Stomach (tissue), 4 donors: ENCODE results near the gene TSHZ2.

Experiments
- CTCF ChIP-seq, 7 experiments: fragments of 450-650 bp in 4 of 7; fragments of 200-600 bp in 3 of 7; sonication (generic) in 3 of 7; IDR thresholded peaks; one replicate each; pipeline ENCODE4 v1.5.1; 2016 to 2019; ENCODE audit warnings: antibody characterized with exemption in 7 of 7, control low read depth in 2 of 7, mild to moderate bottlenecking in 1 of 7
- EP300 ChIP-seq: sonication (generic); formaldehyde crosslinking; IDR thresholded peaks from one replicate; pipeline ENCODE4 v1.6.1; 2017; ENCODE audit warnings: antibody characterized with exemption
- POLR2A ChIP-seq, 4 donors: fragments of 450-650 bp; IDR thresholded peaks; one replicate each; pipeline ENCODE4 v1.6.1; 2016; ENCODE audit warnings: antibody characterized with exemption in 4 of 4, control low read depth in 2 of 4, mild to moderate bottlenecking in 1 of 4, moderate library complexity in 1 of 4
- POLR2AphosphoS5 ChIP-seq, 3 donors: sonication (generic); formaldehyde crosslinking; IDR thresholded peaks; one replicate each; pipeline ENCODE4 v1.6.1; 2016; ENCODE audit warnings: antibody characterized with exemption in 3 of 3

DNA sequence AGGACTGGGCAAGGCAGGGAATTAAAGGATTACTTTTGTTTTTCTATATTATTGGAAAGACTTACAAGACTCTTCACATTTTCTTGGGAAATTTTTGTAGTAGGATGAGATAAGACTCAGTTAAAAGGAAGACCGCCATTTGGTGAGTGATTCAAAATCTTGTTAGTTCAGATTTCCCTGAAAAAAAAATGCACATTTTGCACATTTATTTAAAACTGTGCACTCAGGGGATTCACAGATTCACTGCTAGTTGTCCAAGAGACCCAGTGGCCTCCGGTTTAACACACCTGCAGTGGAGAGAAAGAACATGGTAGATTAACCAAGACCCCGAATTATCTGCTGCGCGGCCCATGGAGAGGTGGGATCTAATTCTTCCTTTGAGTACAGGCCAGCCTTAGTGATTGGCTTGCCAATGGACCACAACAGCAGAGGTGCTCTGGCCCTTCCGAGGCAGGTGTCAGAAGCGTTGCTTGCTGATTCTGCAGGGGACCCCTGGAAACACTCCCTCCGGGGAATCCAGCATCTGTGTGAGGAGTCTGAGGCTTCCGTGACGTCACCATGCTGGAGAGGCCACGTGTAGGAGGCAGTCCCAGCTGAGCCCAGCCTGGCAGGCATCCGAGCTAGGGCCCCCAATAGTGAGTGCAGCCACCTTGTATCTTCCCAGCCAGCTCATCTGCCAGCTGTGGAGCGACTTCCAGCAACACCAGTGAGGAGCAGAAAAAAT lies 552.6 kb downstream of the TSHZ2 start:
- TF ChIP-seq CTCF (IDR thresholded peaks at IDR 0.05) (no peak), POLR2AphosphoS5 (IDR thresholded peaks at IDR 0.05) (no peak), POLR2A (IDR thresholded peaks at IDR 0.05) (no peak), EP300 (no peak)
